Mucosa of rectum (tissue), 2 donors: ENCODE results near the gene B3GNT7.
"Not testable (repeated sequence)": the region's sequence is repeated elsewhere in the genome, so short reads cannot be mapped to it uniquely, and the experiment has no call there.

ENCODE experiments used
- H3K27ac ChIP-seq, 2 donors: one replicate each; pipeline ENCODE4 v1.7.0; 2013; ENCODE audit warnings: inconsistent platforms in 2 of 2, low read depth in 2 of 2, low read length in 2 of 2
- H3K27me3 ChIP-seq, 2 donors: one replicate each; pipeline ENCODE4 v1.7.0; 2013; ENCODE audit warnings: low read length in 2 of 2; ENCODE audit not compliant: control insufficient read depth in 2 of 2, insufficient read depth in 2 of 2
- H3K36me3 ChIP-seq, 2 donors: one replicate each; pipeline ENCODE4 v1.7.0; 2013; ENCODE audit warnings: low read length in 2 of 2; ENCODE audit not compliant: control insufficient read depth in 2 of 2, insufficient read depth in 2 of 2
- H3K4me1 ChIP-seq, 2 donors: one replicate each; pipeline ENCODE4 v1.7.0; 2013; ENCODE audit warnings: low read length in 2 of 2, mild to moderate bottlenecking in 1 of 2; ENCODE audit not compliant: control insufficient read depth in 2 of 2, insufficient read depth in 2 of 2
- H3K4me3 ChIP-seq, 2 donors: one replicate each; pipeline ENCODE4 v1.7.0; 2013; ENCODE audit warnings: low read length in 2 of 2
- H3K9ac ChIP-seq, 2 donors: one replicate each; pipeline ENCODE4 v1.7.0; 2013; ENCODE audit warnings: low read length in 2 of 2, low read depth in 1 of 2, mild to moderate bottlenecking in 1 of 2
- H3K9me3 ChIP-seq, 2 donors: one replicate each; pipeline ENCODE4 v1.7.0; 2013; ENCODE audit warnings: low read length in 2 of 2; ENCODE audit not compliant: control insufficient read depth in 2 of 2
- donor health status: healthy.
- donor health status: Normal muscosa, but diverticular disease.

The B3GNT7 gene, protein sequence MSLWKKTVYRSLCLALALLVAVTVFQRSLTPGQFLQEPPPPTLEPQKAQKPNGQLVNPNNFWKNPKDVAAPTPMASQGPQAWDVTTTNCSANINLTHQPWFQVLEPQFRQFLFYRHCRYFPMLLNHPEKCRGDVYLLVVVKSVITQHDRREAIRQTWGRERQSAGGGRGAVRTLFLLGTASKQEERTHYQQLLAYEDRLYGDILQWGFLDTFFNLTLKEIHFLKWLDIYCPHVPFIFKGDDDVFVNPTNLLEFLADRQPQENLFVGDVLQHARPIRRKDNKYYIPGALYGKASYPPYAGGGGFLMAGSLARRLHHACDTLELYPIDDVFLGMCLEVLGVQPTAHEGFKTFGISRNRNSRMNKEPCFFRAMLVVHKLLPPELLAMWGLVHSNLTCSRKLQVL

DNA sequence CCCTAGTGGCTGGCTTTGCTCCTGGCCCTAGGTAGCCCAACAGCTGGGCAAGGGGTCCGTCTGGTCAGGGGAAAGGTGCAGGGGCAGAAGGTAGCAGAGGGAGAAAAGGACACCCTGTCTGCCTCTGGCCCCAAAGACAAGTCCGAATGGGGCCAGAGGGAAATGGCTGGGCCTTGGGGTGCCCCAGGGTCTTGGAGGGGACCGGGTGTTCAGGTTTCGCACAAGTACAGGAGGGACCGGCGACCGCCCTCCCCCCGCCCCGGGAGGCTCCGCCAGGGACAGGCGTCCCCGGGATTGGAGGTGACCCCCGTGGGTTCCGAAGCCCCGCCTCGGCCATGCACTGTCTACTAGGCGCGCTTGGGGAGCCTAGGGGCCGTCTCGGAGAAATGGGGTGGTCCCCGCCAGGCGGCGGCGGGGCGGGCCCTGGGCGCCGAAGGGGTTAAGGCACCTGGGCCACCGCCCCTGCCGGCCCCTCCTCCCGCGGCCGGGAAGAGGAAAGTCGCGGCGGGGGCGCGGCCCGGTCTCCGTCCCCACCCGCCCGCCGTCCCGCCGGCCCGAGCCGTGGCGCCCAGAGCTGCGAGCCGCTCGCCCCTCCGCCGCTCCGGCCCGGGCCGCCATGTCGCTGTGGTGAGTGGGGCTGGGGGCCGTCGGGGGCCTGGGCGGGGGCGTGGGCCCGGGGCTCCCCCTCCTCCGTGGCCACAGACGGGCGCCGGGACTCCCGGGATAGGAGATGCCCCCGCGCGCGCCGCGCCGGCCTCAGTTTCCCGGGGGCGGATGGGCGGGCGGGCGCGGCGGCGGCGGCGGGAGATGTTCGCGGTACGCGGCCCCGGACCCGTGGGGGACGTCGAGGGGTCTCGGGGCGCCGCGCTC, at the start of gene B3GNT7:
TSS of gene B3GNT7 (plus strand) at position 523 of the 870 bp plus-strand sequence. CDS start at position 617, 94 bp downstream.
- Histone ChIP-seq H3K4me3 (peak within 1 kb of the TSS; percentile 80 to 83), H3K4me1 (peaks cover 37 to 54% of the 10 kb centered on the region in 2 donors), H3K27ac (peak within 1 kb of the TSS; percentile 56 to 88), H3K27me3 (peaks cover 5 to 7% of the 10 kb centered on the region in 2 donors), H3K36me3 (peaks cover 9 to 23% of the 10 kb centered on the region in 2 donors), H3K9me3 (no peaks in the 10 kb centered on the region), H3K9ac (peak within 1 kb of the TSS; percentile 52 to 95)

DNA sequence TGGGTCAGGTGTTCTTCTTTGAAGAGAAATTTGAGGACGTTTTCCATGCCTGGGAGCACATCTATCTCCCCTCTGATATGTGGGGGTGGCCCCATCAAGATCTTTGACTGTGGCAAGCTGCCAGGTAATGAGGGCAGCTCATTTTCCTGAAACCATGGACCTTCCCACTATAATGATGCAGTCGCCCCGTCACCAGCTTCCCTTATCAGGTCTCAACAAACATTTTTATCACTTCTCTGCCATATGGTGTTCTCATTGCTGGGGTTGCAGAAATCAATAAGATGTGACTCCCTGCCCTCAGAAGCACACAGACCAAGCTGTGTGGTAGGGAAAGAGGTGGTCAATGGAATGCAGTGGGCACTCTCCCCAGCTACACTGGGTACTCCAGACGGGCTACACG, 48.4 kb upstream of the B3GNT7 start:
- no peak overlapping the region for H3K4me3 ChIP-seq
- peaks cover 0 to 4% of the 10 kb centered on the region in 2 donors for H3K4me1 ChIP-seq
- no peaks in the 10 kb centered on the region for H3K36me3 ChIP-seq
- H3K27ac ChIP-seq, result no peak overlapping the region
- H3K27me3 ChIP-seq, result no peaks in the 10 kb centered on the region
- H3K9me3 ChIP-seq, result no peaks in the 10 kb centered on the region
- no peak overlapping the region for H3K9ac ChIP-seq

DNA sequence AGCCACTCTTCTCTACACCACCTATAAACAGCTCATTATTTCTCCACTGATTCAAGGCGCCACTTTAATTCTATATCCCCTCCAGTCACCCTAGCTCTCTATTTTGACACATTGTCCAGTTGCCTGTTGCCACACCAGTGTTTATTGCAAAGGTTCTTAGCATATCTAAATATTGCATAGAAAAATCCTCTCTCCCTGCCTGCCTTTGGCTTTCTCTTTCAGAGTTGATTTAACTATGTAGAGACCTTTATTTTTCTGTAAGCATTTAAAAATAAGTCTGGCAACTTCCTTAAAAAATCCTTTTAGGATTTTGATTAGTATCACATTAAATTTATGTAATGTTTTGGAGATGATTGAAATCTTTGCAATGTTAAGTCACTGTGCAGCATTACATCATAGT, 47.9 kb upstream of the B3GNT7 start:
- H3K4me3 ChIP-seq, result no peak overlapping the region
- H3K27ac ChIP-seq, result no peak overlapping the region

DNA sequence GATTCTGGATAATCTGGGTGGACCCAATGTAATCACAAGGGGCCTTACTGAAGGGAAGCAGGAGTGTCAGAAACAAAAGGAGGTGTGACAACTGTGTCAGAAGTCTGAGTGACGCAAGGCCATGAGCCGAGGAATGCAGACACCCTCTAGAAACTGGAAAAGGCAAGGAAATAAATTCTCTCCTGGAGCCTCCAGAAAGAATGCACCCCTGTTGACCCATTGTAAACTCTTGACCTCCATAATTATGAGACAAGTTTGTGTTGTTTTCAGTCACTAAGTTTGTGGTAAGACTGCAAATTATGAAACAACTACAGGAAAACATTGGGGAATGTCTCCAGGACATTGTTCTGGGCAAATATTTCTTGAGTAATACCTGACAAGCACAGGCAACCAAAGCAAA, 47.3 kb upstream of the B3GNT7 start:
- Histone ChIP-seq H3K36me3 (no peaks in the 10 kb centered on the region), H3K4me3 (no peak overlapping the region), H3K27me3 (no peaks in the 10 kb centered on the region), H3K9ac (no peak overlapping the region), H3K4me1 (peaks cover 0 to 4% of the 10 kb centered on the region in 2 donors), H3K27ac (no peak overlapping the region), H3K9me3 (no peaks in the 10 kb centered on the region)

More for the DNA sequence above, 47.9 kb upstream of the B3GNT7 start:
- Histone ChIP-seq H3K27me3 (no peaks in the 10 kb centered on the region), H3K9ac (no peak overlapping the region), H3K4me1 (peaks cover 0 to 4% of the 10 kb centered on the region in 2 donors), H3K9me3 (no peaks in the 10 kb centered on the region), H3K36me3 (no peaks in the 10 kb centered on the region)

DNA sequence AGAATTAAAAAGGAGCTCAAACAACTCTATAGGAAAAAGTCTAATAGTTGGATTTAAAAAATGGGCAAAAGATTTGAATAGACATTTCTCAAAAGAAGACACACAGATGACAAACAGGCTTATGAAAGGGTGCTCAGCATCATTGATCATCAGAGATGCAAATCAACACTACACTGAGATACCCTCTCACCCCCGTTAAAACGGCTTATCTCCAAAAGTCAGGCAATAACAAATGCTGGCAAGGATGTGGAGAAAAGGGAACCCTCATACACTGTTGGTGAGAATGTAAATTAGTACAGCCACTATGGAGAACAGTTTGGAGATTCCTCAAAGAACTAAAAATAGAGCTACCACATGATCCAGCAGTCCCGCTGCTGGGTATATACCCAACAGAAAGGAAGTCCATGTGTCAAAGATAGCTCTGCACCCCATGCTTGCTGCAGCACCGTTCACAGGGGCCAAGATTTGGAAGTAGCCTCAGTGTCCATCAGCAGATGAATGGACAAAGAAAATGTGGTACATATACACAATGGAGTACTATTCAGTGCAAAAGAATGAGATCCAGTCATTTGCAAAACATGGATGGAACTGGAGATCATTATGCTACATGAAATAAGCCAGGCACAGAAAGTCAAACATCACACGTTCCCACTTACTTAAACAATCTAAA, 46.7 kb upstream of the B3GNT7 start:
- Histone ChIP-seq H3K27ac (no peak overlapping the region), H3K4me1 (peaks cover 0 to 4% of the 10 kb centered on the region in 2 donors), H3K9ac (no peak overlapping the region), H3K9me3 (no peaks in the 10 kb centered on the region), H3K36me3 (no peaks in the 10 kb centered on the region), H3K27me3 (no peaks in the 10 kb centered on the region), H3K4me3 (no peak overlapping the region)

DNA sequence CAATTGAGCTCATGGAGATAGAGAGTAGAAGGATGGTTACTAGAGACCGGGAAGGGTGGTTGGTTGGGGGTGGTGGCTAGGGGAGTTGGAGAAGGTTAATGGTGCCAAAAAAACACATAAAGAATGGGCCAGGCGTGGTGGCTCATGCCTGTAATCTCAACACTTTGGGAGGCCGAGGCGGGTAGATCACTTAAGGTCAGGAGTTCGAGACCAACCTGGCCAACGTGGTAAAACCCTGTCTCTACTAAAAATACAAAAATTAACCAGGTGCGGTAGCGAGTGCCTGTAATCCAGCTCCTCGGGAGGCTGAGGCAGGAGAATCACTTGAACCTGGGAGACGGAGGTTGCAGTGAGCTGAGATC, 46.2 kb upstream of the B3GNT7 start:
- not testable (repeated sequence) for H3K9me3 ChIP-seq, H3K9ac ChIP-seq, H3K36me3 ChIP-seq, H3K27ac ChIP-seq, H3K4me3 ChIP-seq, H3K27me3 ChIP-seq, H3K4me1 ChIP-seq

DNA sequence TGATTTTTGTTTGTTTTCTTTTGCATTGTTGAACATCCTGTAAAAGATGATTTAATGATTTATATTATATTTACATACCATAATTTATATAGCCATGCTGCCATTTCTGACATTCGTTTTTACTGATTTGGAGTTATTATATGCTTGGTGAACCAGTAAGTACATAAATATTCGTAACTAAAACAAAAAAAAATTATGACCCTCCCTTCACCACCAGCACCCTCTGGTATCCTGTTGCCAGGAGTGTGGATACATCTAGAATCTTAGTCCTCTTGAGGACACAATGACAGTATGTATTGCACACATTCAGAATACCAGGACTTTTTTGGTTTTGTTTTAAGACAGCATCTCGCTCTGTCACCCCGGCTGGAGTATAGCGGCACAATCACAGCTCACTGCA, 43.9 kb upstream of the B3GNT7 start:
- peaks cover 0 to 4% of the 10 kb centered on the region in 2 donors for H3K4me1 ChIP-seq
- H3K9me3 ChIP-seq, result no peaks in the 10 kb centered on the region
- H3K27ac ChIP-seq, result no peak overlapping the region
- no peaks in the 10 kb centered on the region for H3K27me3 ChIP-seq
- no peaks in the 10 kb centered on the region for H3K36me3 ChIP-seq
- H3K4me3 ChIP-seq, result no peak overlapping the region
- H3K9ac ChIP-seq, result no peak overlapping the region

DNA sequence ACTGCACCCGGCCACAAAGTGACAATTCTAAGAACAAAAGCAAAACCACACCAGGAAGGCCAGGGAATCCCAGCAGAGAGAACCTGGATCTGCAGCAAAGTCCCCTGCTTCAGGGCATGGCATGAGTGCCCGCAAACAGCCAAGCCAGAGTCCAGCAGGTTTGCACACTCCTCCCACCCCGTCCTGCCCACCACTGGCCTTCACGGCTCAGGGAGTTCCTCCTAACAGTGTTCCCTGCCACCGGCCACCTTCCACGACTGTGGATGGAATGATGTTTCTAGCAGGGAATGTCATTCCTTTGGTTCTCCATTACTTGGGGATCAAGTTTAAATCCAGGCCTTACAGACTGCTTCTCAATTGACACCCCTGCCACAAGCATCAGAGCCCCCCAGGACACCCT, 42.0 kb upstream of the B3GNT7 start:
- H3K36me3 ChIP-seq, result no peaks in the 10 kb centered on the region
- no peaks in the 10 kb centered on the region for H3K27me3 ChIP-seq
- no peaks in the 10 kb centered on the region for H3K9me3 ChIP-seq
- no peak overlapping the region for H3K4me3 ChIP-seq
- H3K9ac ChIP-seq, result no peak overlapping the region
- no peaks in the 10 kb centered on the region for H3K4me1 ChIP-seq
- no peak overlapping the region for H3K27ac ChIP-seq

DNA sequence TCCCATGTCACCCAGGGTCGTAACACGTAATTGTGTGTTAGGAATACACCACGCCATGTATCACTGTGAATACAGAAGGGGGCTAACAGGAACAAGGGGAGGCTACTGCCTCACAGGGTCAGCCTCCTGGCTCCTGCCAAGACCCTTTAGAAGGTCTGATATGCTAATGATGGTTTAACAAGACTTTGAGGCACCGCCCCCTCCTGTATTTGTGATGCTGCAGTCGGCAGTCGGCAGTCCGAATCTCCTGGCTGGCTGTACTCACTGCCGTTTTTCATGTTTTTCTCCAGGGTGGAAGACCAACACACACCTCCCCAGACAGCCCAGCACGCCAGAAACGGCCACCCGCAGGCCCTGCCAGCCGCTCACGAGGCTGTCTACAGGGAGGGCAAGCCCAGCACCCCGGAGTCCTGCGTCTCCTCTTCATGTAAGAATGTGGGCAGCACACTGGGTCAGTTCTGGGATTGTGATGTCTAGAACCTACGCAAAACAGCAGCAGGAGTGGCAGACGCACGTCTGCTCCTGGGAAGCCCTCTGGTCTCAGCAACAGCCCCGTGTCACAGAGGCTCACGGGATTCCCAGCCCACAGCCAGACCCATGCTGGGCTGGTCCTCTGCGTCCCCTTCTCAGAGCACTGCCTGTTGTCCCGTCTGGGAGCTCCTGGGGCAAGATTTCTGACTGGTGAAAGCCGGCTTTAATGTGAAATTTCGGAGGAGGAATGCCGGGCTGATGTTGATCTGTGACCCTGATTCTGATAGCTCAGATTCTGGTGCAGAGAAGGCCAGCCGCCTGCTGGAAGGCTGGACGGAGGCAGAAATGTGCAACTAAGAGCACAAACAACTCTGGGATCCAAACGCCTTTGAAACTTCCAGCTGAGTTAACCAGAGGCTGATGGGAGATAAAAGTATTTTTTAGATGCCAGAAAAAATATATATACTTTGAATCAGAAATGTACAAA, 39.7 kb upstream of the B3GNT7 start:
- no peak overlapping the region for H3K4me3 ChIP-seq
- H3K27ac ChIP-seq, result no peak overlapping the region
- H3K9ac ChIP-seq, result no peak overlapping the region

More for the DNA sequence above, 39.7 kb upstream of the B3GNT7 start:
- no peaks in the 10 kb centered on the region for H3K9me3 ChIP-seq
- no peaks in the 10 kb centered on the region for H3K27me3 ChIP-seq
- no peaks in the 10 kb centered on the region for H3K36me3 ChIP-seq
- no peaks in the 10 kb centered on the region for H3K4me1 ChIP-seq
